Fibroblast of lung (primary cell): ENCODE measurements around the gene GREM2. TPM values are rescaled to one million over a fixed set of nuclear protein-coding genes. Genes with fewer than 3 reads are reported as not detected.

Experiments
- DNase-seq, 2 donors: peaks; one replicate each; pipeline versions ENCODE4 v3.0.0 to v3.0.0-alpha.2; 2010; ENCODE audit warnings: low read depth in 2 of 2
- H2AFZ ChIP-seq: 2 replicates; pipeline ENCODE4 v1.5.1; 2012; ENCODE audit warnings: low read length, control low read depth, inconsistent platforms
- H3K27ac ChIP-seq: 2 replicates; pipeline ENCODE4 v1.5.1; 2011; ENCODE audit warnings: low read length, control low read depth; ENCODE audit not compliant: insufficient read depth
- H3K27me3 ChIP-seq: 2 replicates; pipeline ENCODE4 v1.5.1; 2011; ENCODE audit warnings: mild to moderate bottlenecking, low read length; ENCODE audit not compliant: control insufficient read depth, insufficient read depth
- H3K36me3 ChIP-seq: 2 replicates; pipeline ENCODE4 v1.5.1; 2011; ENCODE audit warnings: low read length; ENCODE audit not compliant: control insufficient read depth, insufficient read depth
- H3K4me1 ChIP-seq: 2 replicates; pipeline ENCODE4 v1.5.1; 2011; ENCODE audit warnings: low read length; ENCODE audit not compliant: control insufficient read depth, insufficient read depth; ENCODE audit errors: extremely low read depth
- H3K4me2 ChIP-seq: 2 replicates; pipeline ENCODE4 v1.5.1; 2011; ENCODE audit warnings: low read length, control low read depth; ENCODE audit not compliant: insufficient read depth; ENCODE audit errors: extremely low read depth
- H3K4me3 ChIP-seq, 4 experiments: fragments of 200-600 bp in 1 of 4; sonication (generic) in 1 of 4; replicated peaks in 1 of 4; 2 replicates each; pipeline ENCODE4 v1.5.1; 2011 to 2016; ENCODE audit warnings: low read length in 4 of 4, low read depth in 3 of 4, mild to moderate bottlenecking in 3 of 4, control low read depth in 2 of 4, inconsistent platforms in 1 of 4, mixed read lengths in 1 of 4; ENCODE audit not compliant: insufficient read depth in 1 of 4; ENCODE audit errors: control extremely low read depth in 1 of 4
- H3K79me2 ChIP-seq: 2 replicates; pipeline ENCODE4 v1.5.1; 2012; ENCODE audit warnings: mild to moderate bottlenecking, low read length, inconsistent platforms; ENCODE audit not compliant: control insufficient read depth, insufficient read depth
- H3K9ac ChIP-seq: 2 replicates; pipeline ENCODE4 v1.5.1; 2011; ENCODE audit warnings: mild to moderate bottlenecking, low read length, control low read depth; ENCODE audit not compliant: insufficient read depth
- H3K9me3 ChIP-seq: 2 replicates; pipeline ENCODE4 v1.5.1; 2012; ENCODE audit warnings: low read depth, low read length; ENCODE audit not compliant: control insufficient read depth, insufficient read depth
- H4K20me1 ChIP-seq: 2 replicates; pipeline ENCODE4 v1.5.1; 2011; ENCODE audit warnings: low read length; ENCODE audit not compliant: control insufficient read depth, insufficient read depth; ENCODE audit errors: extremely low read depth
- CTCF ChIP-seq, 2 donors: IDR thresholded peaks in 1 of 2; conservative IDR thresholded peaks in 1 of 2; 1 replicate in 1 of 2; 2 replicates in 1 of 2; pipeline ENCODE4 v1.5.1; 2011 to 2012; ENCODE audit warnings: low read length in 2 of 2, control low read depth in 1 of 2, inconsistent platforms in 1 of 2, low read depth in 1 of 2, mild to moderate bottlenecking in 1 of 2
- EZH2 ChIP-seq: IDR thresholded peaks from 2 replicates; pipeline ENCODE4 v1.5.1; 2012; ENCODE audit warnings: low read length, control low read depth, mild to moderate bottlenecking; ENCODE audit errors: missing control alignments
- polyA plus RNA-seq, 2 donors: library from polyadenylated mRNA; depleted of rRNA in 1 of 2; stranded (reverse) in 1 of 2; unstranded in 1 of 2; fragments of >200 nt; gene quantifications; 2 replicates each; pipeline ENCODE4 v1.2.1, GENCODE V29; 2011 to 2012; ENCODE audit warnings: missing spikeins in 1 of 2
- total RNA-seq: library from RNA; depleted of rRNA; stranded (reverse); fragments of >200 nt; gene quantifications from 2 replicates; pipeline ENCODE4 v1.2.1, GENCODE V29; 2014

Gene GREM2
- total and polyA plus RNA-seq, 2 donors (not counting 1 experiment from before 2014, with no cell fraction given) = 6.9 to 21.1 TPM

GRCh38 chr1:240500647-240501046 is 111.3 kb downstream of the GREM2 start:
- no peaks in the 10 kb centered on the region for H3K27me3 ChIP-seq
- H2AFZ ChIP-seq = no peak overlapping the region
- no peak overlapping the region for H3K4me3 ChIP-seq
- H4K20me1 ChIP-seq = no peaks in the 10 kb centered on the region
- H3K9ac ChIP-seq = no peak overlapping the region
- peaks cover 2% of the 10 kb centered on the region for H3K4me1 ChIP-seq
- H3K79me2 ChIP-seq = no peaks in the 10 kb centered on the region
- no peak for DNase-seq
- H3K4me2 ChIP-seq = no peak overlapping the region
- no peaks in the 10 kb centered on the region for H3K36me3 ChIP-seq
- no peaks in the 10 kb centered on the region for H3K9me3 ChIP-seq
- H3K27ac ChIP-seq = no peak overlapping the region
- TF ChIP-seq CTCF (conservative IDR thresholded peaks at IDR 0.05 in 1 of 2, IDR thresholded peaks at IDR 0.05 in 1 of 2; ENCODE audit: low read depth in 1 of 2, low read length in 2 of 2) = no peak
- TF ChIP-seq EZH2 = no peak

- no peak overlapping the region for H3K4me2 ChIP-seq
- DNase-seq = peak; percentile 40 to 70
Observed at GRCh38 chr1:240499012-240499411, 112.9 kb downstream of the GREM2 start.

GRCh38 chr1:240498335-240498734 is 113.6 kb downstream of the GREM2 start:
- Histone ChIP-seq H3K79me2 (no peaks in the 10 kb centered on the region), H3K4me2 (no peak overlapping the region), H3K36me3 (no peaks in the 10 kb centered on the region), H3K9ac (no peak overlapping the region), H3K4me1 (peaks cover 2% of the 10 kb centered on the region), H4K20me1 (no peaks in the 10 kb centered on the region), H3K27ac (no peak overlapping the region), H3K27me3 (no peaks in the 10 kb centered on the region), H3K4me3 (no peak overlapping the region), H3K9me3 (no peaks in the 10 kb centered on the region), H2AFZ (no peak overlapping the region)
- TF ChIP-seq EZH2 = no peak
- TF ChIP-seq CTCF (conservative IDR thresholded peaks at IDR 0.05 in 1 of 2, IDR thresholded peaks at IDR 0.05 in 1 of 2; ENCODE audit: low read depth in 1 of 2, low read length in 2 of 2) = no peak
- DNase-seq = no peak

More at GRCh38 chr1:240499012-240499411, 112.9 kb downstream of the GREM2 start:
- H3K27me3 ChIP-seq = no peaks in the 10 kb centered on the region
- no peak overlapping the region for H3K4me3 ChIP-seq
- no peak overlapping the region for H3K27ac ChIP-seq
- H2AFZ ChIP-seq = no peak overlapping the region
- no peaks in the 10 kb centered on the region for H3K9me3 ChIP-seq
- H3K9ac ChIP-seq = no peak overlapping the region
- no peaks in the 10 kb centered on the region for H3K79me2 ChIP-seq
- no peaks in the 10 kb centered on the region for H4K20me1 ChIP-seq
- H3K4me1 ChIP-seq = peaks cover 2% of the 10 kb centered on the region
- H3K36me3 ChIP-seq = no peaks in the 10 kb centered on the region
- TF ChIP-seq EZH2 = no peak
- no peak for TF ChIP-seq CTCF (conservative IDR thresholded peaks at IDR 0.05 in 1 of 2, IDR thresholded peaks at IDR 0.05 in 1 of 2; ENCODE audit: low read depth in 1 of 2, low read length in 2 of 2)
